B cell (primary cell): ENCODE data around the gene RASGRF2.

Source experiments
- EZH2 ChIP-seq: IDR thresholded peaks from 2 replicates; pipeline ENCODE4 v1.6.1; 2012; ENCODE audit warnings: borderline replicate concordance, low read depth, mild to moderate bottlenecking, moderate library complexity, low read length; ENCODE audit not compliant: insufficient read depth, poor library complexity, severe bottlenecking
- TF ChIP-seq, protein P1 (sequence below): fragments of 200-600 bp; IDR thresholded peaks from one replicate; pipeline ENCODE4 v1.8.0; 2022; ENCODE audit warnings: antibody characterized with exemption, mild to moderate bottlenecking

GRCh38 chr5:80925931-80926330 lies 34.2 kb upstream of the RASGRF2 start:
- TF ChIP-seq, protein P1, sequence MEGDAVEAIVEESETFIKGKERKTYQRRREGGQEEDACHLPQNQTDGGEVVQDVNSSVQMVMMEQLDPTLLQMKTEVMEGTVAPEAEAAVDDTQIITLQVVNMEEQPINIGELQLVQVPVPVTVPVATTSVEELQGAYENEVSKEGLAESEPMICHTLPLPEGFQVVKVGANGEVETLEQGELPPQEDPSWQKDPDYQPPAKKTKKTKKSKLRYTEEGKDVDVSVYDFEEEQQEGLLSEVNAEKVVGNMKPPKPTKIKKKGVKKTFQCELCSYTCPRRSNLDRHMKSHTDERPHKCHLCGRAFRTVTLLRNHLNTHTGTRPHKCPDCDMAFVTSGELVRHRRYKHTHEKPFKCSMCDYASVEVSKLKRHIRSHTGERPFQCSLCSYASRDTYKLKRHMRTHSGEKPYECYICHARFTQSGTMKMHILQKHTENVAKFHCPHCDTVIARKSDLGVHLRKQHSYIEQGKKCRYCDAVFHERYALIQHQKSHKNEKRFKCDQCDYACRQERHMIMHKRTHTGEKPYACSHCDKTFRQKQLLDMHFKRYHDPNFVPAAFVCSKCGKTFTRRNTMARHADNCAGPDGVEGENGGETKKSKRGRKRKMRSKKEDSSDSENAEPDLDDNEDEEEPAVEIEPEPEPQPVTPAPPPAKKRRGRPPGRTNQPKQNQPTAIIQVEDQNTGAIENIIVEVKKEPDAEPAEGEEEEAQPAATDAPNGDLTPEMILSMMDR: no peak
- TF ChIP-seq EZH2: no peak
